Measurements from ENCODE around the gene GRID2.

The GRID2 gene

DNA sequence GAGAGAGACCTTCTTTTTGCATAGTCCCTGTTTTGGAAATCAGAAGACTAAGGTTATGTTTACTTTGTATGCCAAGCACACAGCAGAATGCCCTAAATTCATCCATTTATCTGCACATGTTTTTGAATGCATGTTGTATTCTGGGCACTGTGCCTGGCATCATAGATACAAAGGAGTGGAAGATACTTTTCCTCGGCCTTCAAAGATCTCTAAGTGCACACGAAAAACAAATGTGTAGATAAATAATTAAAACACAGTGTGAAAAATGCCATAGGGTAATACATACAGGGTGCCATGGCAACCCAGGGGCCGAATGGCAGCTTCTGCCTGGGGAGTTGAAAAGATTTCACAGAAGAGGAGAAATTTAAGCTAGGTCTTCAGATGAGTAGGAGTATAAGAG is 1134.2 kb downstream of the GRID2 start:
- no peak for DNase-seq

DNA sequence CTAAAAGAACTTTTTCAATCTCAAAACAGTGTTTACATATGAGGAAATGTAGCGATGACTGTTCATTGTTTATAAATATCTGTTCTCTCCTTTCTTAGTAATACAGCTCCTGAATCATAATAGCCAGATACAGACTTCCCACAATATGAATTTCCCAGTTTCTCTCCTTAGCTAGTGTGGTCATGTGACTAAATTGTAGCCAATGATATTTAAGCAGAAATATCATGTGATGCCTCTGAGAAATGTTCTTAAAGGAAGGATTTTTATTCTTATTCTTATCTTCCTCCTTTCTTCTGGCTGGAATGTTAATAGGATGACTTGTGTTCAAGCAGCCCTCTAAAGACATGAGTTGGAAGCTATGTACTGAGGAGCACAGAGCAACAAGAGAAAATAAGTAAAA is 1141.1 kb downstream of the GRID2 start:
- DNase-seq: no peak

DNA sequence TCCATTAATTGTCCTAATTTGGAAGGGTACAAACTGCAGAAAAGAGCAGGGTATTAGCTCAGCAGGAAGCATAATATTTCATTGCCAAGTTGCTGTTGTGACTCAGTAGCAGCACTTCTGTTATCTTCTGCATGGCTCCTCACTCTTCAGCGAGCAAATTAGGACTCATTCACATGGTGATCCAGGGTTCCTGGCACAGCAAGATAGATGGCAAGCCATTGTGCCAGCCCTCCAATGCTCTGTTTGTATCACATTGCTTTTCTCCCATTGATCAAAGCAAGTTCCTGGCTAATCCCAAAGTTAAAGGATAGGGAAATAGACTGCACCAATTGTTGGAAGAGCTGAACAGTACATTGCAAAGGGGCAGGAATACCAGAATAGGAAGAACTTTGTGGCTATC is 1142.3 kb downstream of the GRID2 start:
- DNase-seq: no peak

DNA sequence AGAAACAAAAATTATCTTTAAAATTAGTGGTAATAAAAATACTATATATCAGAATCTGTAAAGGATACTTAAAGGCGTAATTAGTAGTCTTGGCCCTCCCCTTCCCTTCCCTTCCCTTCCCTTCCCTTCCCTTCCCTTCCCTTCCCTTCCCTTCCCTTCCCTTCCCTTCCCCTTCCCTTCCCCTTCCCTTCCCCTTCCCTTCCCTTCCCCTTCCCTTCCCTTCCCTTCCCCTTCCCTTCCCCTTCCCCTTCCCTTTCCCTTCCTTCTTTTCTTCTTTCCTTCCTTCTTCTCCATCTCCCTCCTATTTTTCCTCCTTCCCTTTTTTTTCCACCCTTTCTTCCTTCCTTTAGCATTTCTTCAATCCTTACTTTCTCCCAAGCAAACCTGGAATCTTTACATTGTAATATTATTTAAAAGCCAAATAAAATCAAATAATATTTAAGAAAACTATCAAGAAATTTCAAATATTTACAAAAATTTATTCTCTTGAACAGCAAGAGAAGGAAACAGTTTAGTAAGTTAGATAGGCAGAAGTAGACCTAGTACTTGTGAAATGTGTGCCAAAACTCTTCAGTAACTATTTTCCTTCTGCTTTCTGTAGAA is 1145.0 kb downstream of the GRID2 start:
- no peak for DNase-seq

DNA sequence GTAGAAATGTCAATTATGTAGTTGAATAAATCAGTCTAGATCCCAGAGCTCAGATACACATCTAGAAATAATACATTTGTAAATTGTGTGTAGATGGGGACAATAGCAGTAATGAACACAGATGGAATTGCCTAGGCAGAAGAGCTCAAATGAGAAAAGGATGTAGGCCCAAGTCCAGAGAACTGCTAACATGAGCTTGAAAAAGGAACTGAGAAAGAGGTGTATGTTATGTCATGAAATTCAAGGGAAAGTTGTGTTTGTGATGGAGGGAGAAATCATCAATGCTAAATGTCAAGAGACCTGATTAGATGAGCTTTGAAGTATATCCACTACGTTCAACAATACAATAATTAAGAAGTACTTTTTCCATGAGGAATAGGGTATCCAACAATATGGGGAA is 1148.2 kb downstream of the GRID2 start:
- DNase-seq: no peak

DNA sequence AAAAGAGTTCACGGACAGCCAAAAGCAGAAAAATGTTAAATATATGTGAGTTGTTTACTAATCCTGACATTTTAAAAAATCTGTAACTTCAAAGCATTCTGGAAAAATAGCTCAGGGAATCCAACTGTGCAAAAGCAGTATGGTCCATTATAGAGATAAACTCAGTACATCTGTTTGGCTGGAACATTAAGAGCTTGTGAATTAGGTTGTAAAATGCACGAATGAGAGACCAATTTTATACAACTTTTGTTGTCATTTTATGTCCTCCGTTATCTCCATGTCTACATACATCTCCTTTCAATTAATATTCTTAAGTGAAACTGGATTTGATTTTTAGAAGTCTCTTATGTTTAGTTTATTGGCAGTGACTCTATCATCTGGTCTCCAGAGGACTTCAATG is 1157.8 kb downstream of the GRID2 start:
- no peak for DNase-seq

DNA sequence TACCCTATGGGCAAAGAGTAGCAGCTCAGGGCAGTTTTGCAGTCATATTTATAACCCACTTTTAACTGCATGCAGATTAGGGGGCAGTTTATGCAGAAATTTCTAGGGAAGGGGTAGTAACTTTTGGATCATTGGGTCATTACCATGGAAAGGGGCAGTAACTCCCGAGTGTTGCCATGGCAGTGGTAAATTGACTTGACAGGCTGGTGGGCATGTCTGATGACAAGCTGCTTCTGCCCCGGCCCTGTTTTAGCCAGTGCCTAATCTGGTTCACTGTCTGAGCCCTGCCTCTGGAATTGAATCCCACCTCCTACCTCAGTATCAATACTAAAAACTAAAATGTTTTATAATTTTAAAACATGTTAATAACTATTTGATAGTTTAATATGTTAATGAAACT is 1162.7 kb downstream of the GRID2 start:
- no peak for DNase-seq

DNA sequence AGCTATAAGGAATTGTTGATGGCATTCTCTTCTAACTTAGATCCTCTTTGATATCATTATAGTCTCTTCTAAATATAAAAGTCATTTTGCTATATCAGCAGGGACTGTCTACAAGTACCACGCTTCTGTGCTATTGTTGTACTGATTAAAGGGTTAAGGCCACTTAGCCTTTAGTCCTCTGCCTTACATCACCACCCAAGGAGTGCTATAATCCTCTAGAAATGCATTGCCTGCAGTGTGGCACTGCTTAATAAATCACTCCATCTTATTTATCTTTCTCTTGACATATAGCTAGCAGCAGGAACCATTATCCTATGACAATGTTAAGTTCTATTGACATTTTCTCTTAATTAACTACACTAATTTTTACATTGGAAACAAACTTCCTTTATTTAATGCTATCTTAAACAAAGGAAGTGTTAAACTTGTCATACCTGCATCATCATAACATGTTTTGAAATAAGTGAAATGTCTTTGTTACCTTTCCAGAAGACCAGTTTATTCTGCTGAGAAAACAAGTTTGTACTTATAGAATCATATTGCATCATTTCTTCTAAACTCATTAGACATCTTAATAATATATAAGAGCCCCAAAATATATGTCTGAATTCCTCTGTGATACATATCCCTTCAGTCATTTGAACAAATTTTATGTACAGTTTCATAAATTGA is 1163.9 kb downstream of the GRID2 start:
- no peak for DNase-seq

DNA sequence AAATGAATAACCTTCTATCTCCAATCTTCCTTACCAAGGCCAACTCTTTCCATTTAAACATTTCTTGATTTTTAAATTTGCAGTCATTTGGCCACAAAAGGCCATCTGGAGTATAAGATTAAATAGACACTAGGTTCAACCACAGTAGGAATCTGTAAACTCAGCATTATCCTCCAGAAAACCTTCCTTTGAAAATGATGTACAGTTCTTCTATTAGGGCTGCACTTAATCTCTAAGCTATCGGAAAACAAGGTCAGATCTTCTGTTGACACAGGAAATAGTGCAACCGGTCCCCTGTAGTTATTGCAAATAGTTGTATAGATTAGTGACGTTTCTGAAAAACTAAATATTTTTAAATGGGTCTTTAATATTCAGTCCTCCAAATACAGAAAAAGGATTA is 1165.8 kb downstream of the GRID2 start:
- DNase-seq: no peak

DNA sequence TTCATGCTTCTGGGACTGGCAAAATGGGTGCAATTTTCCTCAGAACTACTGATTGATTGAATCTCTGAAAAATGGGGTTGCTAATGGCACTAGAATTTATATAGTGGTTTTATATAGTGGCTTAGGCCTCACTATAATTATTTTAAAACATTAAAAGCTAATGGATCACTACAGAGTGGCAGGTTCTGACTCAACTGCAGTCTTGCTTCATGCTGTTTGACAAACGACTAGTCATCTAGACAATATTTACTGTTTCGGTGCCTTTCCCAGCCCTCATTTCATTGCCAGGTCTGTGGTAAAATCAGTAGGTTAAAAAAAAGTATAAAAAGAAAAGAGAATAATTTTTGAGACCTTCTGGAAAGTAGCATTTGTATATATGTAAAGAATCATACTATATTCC is 1172.0 kb downstream of the GRID2 start:
- DNase-seq: no peak

DNA sequence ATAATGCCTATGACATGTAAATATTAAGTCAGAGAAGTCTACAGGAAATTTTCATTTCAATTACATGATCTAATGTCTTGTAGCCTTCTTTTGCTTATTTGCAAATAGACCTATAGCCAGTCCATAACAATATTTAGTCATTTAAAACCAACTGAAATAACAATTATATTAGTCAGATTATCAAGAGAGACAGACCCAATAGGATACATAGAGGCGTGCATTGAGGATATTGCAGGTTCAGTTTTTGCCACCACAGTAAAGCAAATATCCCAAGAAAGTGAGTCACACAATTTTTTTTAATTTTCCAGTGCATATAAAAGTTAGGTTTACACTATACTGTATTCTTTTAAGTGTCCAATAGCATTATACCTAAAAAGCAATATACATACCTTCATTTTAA is 1175.0 kb downstream of the GRID2 start:
- no peak for DNase-seq

DNA sequence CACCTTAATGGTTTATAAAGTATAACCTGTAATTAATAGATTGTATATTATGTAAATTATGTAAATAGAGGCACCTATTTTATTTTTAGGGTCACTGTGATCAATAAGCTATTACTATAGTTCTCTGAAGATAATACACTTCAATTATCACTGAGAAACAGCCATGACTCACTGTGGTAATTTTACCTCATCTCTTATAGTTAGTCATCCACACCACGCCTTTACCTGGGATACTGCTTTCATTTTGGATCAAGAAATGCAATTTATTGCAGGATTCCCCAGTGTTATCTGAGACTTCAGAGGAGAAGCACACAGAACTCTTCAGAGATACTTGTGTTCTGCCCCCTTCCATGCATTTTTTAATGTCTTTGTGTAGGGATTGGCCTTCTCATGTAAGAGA is 1176.7 kb downstream of the GRID2 start:
- no peak for DNase-seq

DNA sequence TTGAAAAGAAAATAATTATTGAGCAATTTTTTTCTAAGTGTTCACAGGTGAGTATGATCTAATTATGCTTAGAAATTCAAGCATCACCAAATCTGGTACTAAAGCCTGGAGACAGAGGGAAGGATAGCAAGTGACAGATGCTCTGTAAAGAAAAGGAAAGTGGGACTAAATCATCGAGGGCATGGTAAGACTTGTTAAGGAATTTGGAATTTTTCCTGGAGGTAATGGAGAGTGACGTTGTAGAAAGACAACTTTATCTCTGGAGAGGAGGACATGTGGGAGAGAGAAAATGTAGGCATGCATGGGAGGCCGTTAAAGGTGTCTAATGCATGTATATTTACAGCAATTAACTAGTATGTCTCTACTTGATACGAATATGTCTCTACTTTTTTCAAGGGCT is 1191.6 kb downstream of the GRID2 start:
- no peak for DNase-seq

DNA sequence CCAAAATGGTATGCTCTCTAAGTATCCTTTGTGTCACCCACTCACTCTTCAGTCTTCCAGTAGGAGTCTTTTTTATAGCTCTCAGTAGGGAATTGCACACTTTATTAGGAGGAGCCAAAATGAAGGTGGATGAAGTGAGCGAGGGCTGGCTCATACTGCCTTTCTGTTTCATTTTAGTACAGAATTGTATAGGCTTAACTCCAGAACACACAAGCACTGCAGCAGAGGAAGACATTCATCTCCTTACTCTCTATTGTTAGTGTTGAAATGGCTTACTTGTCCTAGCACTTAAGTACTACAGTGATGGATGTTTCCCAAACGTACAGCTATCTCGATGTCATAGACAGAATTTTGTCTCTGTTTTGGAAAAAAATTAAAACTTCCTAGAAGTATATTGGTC is 1197.5 kb downstream of the GRID2 start:
- DNase-seq: no peak

DNA sequence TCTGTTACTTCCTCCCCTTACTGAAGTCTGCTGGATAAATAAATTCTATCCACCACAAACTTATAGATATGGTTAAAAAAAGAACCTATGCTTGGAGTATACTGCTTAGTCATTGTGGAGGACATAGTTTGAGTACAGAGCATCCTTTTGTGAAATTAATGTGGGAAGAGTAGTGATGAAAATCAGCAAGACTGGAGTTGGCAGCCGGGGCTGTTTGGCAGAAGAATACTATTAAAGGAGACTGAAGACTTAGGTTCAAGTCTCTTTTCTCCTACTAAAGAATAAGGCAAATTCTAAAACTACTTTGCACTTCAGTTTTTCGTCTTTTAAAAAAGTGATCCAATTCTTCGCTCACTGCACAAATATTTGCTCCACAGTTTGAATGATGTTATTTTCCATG is 1198.2 kb downstream of the GRID2 start:
- no peak for DNase-seq

DNA sequence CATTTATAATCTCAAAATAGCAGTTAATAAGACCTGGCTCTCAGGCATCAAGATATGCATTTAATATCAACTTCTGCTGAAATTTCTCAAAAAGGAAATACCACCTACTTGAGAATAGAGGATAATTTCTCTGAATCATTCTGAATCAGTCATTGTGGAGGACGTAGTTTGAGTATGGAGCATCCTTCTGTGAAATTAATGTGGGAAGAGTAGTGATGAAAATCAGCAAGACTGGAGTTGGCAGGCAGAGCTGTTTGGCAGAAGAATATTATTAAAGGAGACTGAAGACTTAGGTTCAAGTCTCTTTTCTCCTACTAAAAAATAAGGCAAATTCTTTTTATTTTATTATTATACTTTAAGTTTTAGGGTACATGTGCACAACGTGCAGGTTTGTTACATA is 1199.2 kb downstream of the GRID2 start:
- no peak for DNase-seq

DNA sequence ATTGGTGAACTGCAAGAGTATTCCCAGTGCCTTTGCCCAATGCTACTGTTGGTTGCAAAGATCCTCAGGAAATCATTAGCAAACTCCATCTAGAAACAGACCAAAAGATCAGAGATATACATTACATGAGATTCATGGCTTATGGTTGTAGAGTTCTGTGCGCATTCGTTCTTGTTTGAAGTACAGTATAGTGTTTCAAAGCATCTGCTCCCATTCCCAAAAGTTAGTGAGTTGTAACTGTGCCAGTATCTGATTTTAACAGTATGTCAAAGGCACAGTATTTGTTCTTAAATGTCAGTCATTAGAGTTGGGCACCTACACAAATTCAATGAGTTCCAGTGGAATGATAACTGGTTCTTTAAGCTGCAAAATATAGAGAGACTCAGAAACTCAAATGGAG is 1210.1 kb downstream of the GRID2 start:
- no peak for DNase-seq

DNA sequence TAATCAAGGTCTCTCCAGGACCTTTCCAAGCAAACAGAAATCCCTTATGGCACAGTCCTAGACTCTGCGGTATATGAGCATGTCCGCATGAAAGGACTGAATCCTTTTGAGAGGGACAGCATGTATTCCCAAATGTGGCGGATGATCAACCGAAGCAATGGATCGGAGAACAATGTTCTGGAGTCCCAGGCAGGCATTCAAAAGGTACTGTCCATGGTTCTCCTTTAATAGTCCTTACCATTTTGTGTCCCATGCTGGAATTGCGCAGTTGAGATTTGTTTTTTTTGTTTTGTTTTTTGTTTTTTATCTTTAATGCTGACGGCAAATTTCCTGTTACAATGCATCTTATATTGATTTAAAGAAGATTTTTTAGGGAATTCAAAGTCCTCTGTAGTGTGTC is 1211.4 kb downstream of the GRID2 start:
- DNase-seq: no peak

DNA sequence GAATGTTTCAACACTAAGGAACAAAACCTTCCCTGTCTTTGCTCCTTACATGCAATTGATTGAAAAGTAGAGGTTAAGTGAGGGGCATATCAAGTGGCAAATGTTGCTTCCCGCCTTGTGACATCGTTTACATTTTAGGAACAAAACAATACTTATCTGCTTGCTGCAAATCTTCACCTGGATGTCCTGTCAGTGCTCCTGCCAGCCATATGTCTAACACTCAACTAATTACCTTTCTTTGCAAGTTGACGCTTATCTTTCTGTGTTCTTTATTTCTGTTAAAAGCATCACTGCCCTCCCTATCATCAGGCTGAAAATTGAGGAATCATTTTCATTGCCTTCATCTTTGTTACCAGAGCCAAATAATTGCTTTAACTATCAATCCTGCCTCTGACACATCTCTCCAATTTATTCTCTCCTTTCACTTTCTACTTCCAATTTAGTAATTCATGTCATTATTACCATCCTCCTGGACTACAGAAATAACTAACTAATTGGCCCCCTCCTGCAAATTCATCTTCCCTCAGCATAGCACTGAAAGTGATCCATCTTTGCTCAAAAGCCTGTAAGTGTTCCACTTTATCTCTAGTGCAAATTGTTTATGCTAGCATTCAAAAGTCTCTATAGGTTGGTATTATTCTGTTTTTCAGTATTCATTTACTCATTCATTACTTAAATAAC is 1226.1 kb downstream of the GRID2 start:
- no peak for DNase-seq

DNA sequence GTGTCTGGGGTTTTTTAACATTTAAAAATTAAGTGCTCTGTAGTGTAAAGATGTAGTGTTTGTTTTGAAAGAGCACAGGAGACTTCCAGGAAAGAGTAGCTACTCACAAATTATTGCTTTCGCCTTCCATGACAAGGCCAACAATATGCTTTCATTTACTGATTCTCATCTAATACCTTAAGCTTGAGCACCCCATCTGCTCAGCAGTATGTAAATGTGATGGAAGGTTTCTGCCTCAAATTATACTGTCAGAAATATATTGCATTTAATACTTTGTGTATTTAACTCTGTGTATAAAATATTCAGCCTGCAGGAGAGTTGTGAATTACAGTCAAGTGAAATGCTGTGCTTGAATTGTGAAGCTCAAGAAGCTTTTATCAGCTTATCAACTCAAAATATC is 1228.5 kb downstream of the GRID2 start:
- no peak for DNase-seq

DNA sequence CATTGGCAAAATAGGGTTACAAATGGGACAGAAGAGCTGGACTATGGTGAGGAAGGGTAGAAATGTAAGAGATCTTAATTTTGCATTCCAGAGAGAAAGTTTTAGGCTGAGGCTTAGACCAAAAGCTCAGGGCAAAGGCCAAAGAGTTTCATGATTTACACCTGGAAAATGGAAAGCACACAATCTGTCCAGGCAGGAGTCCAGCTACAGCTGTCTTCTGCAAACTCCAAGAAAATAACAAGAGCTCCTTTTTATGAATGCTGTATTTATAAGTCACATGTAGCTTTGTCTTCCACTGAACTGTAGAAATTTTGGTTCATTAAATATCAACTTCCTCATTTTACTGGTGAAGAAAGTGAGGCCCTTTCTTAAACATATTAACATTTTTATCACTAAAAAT is 1236.8 kb downstream of the GRID2 start:
- DNase-seq: no peak

DNA sequence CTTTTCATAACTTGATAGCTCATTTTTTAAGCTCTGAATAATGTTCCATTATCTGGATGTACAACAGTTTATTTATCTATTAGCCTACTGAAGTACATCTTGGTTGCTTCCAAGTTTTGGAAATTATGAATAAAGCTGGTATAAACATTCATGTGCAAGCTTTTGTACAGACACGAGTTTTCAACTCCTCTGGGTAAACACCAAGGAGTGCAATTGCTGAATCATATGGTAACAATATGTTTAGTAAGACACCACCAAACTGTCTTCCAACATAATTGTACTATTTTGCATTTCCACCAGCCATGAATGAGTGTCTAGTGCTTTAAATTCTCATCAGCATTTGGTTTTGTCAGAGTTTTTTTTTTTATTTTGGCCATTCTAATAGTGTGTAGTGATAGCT is 1258.1 kb downstream of the GRID2 start:
- no peak for DNase-seq

DNA sequence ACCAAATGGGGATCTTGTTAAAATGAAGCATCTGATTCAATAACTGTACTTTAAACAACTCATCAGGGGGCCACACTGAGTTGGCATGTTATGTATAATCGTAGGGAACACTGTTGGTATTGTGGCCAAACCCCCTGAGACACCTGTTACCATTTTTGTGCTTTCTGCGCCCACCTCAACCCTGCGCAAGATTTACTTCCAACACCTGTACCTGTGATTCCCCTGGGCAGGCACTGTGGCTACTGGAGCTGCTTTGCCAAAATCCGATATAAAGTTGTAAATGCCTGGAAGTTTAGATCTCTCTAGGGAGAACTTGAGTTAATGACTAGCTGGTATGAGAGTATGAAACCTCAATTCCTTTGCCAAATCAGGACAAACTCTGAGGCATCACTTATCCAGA is 1265.0 kb downstream of the GRID2 start:
- DNase-seq: no peak

DNA sequence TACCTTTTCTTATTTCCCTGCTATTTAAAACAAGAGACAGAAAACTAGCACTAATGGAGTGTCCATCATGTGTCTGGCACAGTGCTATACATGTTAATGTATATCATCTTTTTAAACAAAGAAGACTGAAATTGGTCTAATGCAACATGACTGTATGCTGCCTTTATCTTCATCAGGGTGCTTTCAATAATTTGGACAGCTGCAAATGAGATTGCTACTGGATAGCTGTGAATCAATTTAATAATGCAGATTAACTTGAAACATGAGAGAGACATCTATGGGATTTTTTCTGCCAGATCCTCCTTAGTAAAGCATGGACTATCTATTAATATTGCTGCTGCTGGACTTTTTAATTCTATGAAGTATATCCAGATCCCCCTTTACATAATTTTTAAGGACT is 1269.5 kb downstream of the GRID2 start:
- DNase-seq: no peak

DNA sequence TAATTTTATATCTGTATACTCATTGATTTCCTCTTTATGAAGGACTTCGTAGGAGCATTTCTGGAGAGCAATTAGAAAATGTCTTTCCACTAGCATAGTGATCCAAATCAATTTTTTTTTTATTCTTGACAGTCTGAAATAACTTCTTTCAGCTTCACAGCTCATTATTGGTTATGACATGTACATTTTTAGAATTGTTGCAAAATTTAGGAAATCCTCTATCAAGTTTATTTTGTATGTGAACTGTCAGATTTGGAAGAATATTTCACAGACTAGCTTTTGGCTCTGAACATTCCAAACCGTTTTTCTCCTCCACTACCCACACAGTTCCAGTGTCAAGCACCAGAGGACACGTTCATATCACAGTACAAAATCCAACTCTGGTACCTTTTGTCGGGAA is 1275.2 kb downstream of the GRID2 start:
- DNase-seq: no peak

Measured in inflammatory macrophage (primary cell).